ENCODE data around the gene PSME3. TPM values are rescaled to one million over a fixed set of nuclear protein-coding genes. Genes with fewer than 3 reads are reported as not detected.

Gene PSME3
- total RNA-seq, 1 donor from 2014 or later, result 136 TPM

DNA sequence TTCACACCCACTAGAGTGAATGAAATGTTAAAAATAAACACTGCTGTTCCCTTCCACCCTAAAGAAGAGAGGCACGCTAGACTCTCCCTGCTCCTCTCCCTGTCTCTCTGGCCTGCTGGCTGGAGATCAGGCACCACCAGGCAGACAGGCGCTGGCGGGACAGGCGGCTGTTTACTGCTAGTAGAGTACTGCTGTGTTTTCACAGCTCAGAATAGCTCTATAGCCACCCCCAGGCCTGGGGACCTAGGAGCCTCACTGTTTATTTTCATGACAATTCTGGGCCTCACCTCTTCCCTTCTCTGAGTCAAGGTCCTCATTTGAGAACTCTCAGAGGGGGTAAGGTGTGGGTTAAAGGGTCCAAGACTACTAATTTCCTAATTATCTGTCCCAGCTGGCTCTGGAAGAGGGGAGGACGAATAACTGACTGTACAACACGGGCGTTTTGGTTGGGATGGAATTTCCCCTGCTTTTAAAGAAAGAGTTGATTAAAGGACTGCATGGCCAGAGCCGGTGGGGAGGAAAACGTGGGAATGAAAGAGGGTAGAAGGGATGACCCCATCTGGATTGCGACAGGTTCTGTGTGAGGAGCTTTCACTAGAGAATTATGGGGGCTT lies 58.4 kb downstream of the PSME3 start:
- no peak for DNase-seq
- intact Hi-C loops (cut with micrococcal nuclease), result no loop called here
- TF ChIP-seq, protein P1, sequence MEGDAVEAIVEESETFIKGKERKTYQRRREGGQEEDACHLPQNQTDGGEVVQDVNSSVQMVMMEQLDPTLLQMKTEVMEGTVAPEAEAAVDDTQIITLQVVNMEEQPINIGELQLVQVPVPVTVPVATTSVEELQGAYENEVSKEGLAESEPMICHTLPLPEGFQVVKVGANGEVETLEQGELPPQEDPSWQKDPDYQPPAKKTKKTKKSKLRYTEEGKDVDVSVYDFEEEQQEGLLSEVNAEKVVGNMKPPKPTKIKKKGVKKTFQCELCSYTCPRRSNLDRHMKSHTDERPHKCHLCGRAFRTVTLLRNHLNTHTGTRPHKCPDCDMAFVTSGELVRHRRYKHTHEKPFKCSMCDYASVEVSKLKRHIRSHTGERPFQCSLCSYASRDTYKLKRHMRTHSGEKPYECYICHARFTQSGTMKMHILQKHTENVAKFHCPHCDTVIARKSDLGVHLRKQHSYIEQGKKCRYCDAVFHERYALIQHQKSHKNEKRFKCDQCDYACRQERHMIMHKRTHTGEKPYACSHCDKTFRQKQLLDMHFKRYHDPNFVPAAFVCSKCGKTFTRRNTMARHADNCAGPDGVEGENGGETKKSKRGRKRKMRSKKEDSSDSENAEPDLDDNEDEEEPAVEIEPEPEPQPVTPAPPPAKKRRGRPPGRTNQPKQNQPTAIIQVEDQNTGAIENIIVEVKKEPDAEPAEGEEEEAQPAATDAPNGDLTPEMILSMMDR (IDR thresholded peaks at IDR 0.05), result no peak
- Mint-ChIP-seq H3K4me1 (no peaks in the 10 kb centered on the region), H3K27ac (no peak overlapping the region), H3K4me3 (no peak overlapping the region), H3K36me3 (ENCODE audit: low read depth) (no peaks in the 10 kb centered on the region), H3K27me3 (peaks cover 14% of the 10 kb centered on the region), H3K9me3 (no peaks in the 10 kb centered on the region)
- no peak for ATAC-seq (ENCODE audit: low read depth)
- ChIA-PET POLR2A (no interaction called here), CTCF (no interaction called here)

DNA sequence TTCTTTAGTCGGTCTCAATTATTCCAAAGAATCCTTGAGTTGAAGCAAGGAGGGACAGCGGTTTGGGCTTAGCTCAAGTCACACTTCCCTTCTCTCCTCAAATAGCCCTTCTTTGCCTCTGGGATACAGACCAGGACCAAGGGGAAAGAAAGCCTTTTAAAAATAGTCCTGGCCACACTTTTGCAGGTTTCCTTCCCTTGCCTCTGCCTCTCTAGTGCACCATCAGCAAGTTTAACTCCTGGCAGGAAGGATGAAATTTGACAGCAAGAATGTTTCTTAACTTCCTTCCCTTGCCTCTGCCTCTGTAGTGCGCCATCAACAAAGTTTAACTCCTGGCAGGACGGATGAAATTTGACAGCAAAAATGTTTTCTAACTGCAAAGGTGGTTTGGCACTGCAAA lies 60.2 kb downstream of the PSME3 start:
- CTCF ChIA-PET, result no interaction called here
- no peaks in the 10 kb centered on the region for H3K4me1 Mint-ChIP-seq
- intact Hi-C loops (cut with micrococcal nuclease), result no loop called here
- peaks cover 15% of the 10 kb centered on the region for H3K27me3 Mint-ChIP-seq
- POLR2A ChIA-PET, result no interaction called here
- TF ChIP-seq, protein P1 (IDR thresholded peaks at IDR 0.05), result no peak
- no peak overlapping the region for H3K4me3 Mint-ChIP-seq
- no peaks in the 10 kb centered on the region for H3K9me3 Mint-ChIP-seq
- no peaks in the 10 kb centered on the region for H3K36me3 Mint-ChIP-seq (ENCODE audit: low read depth)
- DNase-seq (no peak), ATAC-seq (ENCODE audit: low read depth) (no peak)
- no peak overlapping the region for H3K27ac Mint-ChIP-seq

Other genes with a start within 250 kb of the PSME3 start
- 60.0 and 63.5 TPM in 2 replicates for gene RETREG3, start 224.0 kb upstream of the PSME3 start, total RNA-seq
- 25.0 and 26.8 TPM in 2 replicates for gene TUBG1, start 223.7 kb upstream of the PSME3 start, total RNA-seq
- gene TUBG2, start 174.1 kb upstream of the PSME3 start, total RNA-seq, result 8.6 and 9.4 TPM in 2 replicates
- gene PLEKHH3, start 156.4 kb upstream of the PSME3 start, total RNA-seq, result 0.80 and 1.4 TPM in 2 replicates
- gene CCR10, start 151.6 kb upstream of the PSME3 start, total RNA-seq, result 1.2 and 1.4 TPM in 2 replicates
- 16.4 and 21.3 TPM in 2 replicates for gene CNTNAP1, start 150.9 kb upstream of the PSME3 start, total RNA-seq
- gene EZH1, start 88.4 kb upstream of the PSME3 start, total RNA-seq, result 74.7 and 81.6 TPM in 2 replicates
- gene RAMP2, start 72.2 kb upstream of the PSME3 start, total RNA-seq, result not detected in 2 replicates
- gene VPS25, start 59.9 kb upstream of the PSME3 start, total RNA-seq, result 49.7 and 49.8 TPM in 2 replicates
- 0.10 and 0.29 TPM in 2 replicates for gene WNK4, start 52.8 kb upstream of the PSME3 start, total RNA-seq
- 41.4 and 48.0 TPM in 2 replicates for gene COA3, start 34.7 kb upstream of the PSME3 start, total RNA-seq
- gene CNTD1, start 34.5 kb upstream of the PSME3 start, total RNA-seq, result not detected in 2 replicates
- 113 and 118 TPM in 2 replicates for gene BECN1, start 9.1 kb upstream of the PSME3 start, total RNA-seq
- gene AOC2, start 11.2 kb downstream of the PSME3 start, total RNA-seq, result 2.0 and 3.9 TPM in 2 replicates
- gene AOC3, start 17.8 kb downstream of the PSME3 start, total RNA-seq, result 0.64 and 1.4 TPM in 2 replicates
- gene G6PC1, start 67.4 kb downstream of the PSME3 start, total RNA-seq, result not detected in 2 replicates
- 63.6 and 70.4 TPM in 2 replicates for gene AARSD1, start 131.1 kb downstream of the PSME3 start, total RNA-seq
- gene PTGES3L, start 146.7 kb downstream of the PSME3 start, total RNA-seq, result 1.4 and 2.0 TPM in 2 replicates
- gene RUNDC1, start 147.2 kb downstream of the PSME3 start, total RNA-seq, result 28.3 and 30.9 TPM in 2 replicates
- 1,189 and 1,266 TPM in 2 replicates for gene RPL27, start 165.0 kb downstream of the PSME3 start, total RNA-seq
- 41.9 and 50.5 TPM in 2 replicates for gene IFI35, start 173.4 kb downstream of the PSME3 start, total RNA-seq
- gene VAT1, start 189.0 kb downstream of the PSME3 start, total RNA-seq, result 34.4 and 38.5 TPM in 2 replicates
- 0.05 and 0.13 TPM in 2 replicates for gene RND2, start 191.8 kb downstream of the PSME3 start, total RNA-seq